Testis (tissue), 2 donors: ENCODE measurements around the gene C2orf92.
"Not testable (repeated sequence)": the region's sequence is repeated elsewhere in the genome, so short reads cannot be mapped to it uniquely, and the experiment has no call there.

Experiments used
- CTCF ChIP-seq, 3 experiments: fragments of 450-650 bp in 2 of 3; fragments of 200-600 bp in 1 of 3; sonication (generic) in 1 of 3; IDR thresholded peaks; one replicate each; pipeline ENCODE4 v1.5.1; 2016 to 2019; ENCODE audit warnings: antibody characterized with exemption in 3 of 3, mild to moderate bottlenecking in 2 of 3, moderate library complexity in 1 of 3
- POLR2A ChIP-seq: fragments of 450-650 bp; IDR thresholded peaks from one replicate; pipeline ENCODE4 v1.6.1; 2017; ENCODE audit warnings: antibody characterized with exemption, mild to moderate bottlenecking, moderate library complexity

DNA sequence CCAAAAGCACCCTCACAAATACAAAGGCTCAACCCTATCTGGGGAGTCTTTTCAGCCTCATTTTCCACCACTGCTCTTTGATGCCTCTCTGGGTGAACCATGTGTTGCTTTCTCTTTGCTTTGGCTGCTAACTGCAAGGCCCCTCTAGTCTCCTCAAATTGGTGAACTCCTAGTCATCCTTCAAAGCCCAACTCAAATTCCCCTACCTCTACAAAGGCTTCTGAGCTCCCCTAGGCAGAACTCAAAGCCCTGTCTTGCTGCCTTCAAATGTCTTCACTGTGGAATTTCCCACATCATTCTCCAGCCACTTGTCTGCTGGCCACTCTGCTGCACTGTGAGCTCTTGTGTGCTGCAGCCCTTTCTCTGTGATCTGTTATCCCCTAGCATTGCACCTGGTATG, 46.5 kb upstream of the C2orf92 start:
- not testable (repeated sequence) for TF ChIP-seq CTCF (IDR thresholded peaks at IDR 0.05); POLR2A
